Pancreas (tissue), 10 donors: ENCODE measurements around the gene EIF4G3. TPM values are rescaled to one million over a fixed set of nuclear protein-coding genes. Genes with fewer than 3 reads are reported as not detected.

Source experiments
- ATAC-seq, 4 donors: fragments of 200-7000 bp; cut with Tn5 transposase; one replicate each; pipeline versions ENCODE4 v1.8.0 to v1.9.1; 2020; ENCODE audit warnings: mild to moderate bottlenecking in 4 of 4, moderate library complexity in 4 of 4
- DNase-seq, 6 donors: peaks; one replicate each; pipeline ENCODE4 v3.0.0-alpha.2; 2020
- FAIRE-seq: peaks from 2 replicates; lab custom pipeline; 2012; peaks lifted over from hg19 to GRCh38; lab: Jason Lieb, UNC
- H3K27ac ChIP-seq, 4 donors: fragments of 200-600 bp; sonication (generic); 1 replicate in 3 of 4; 2 replicates in 1 of 4; pipeline versions ENCODE4 v1.5.0 to v1.8.0; 2020
- H3K27me3 ChIP-seq, 4 donors: fragments of 200-600 bp; one replicate each; pipeline ENCODE4 v1.8.0; 2021
- H3K36me3 ChIP-seq, 3 donors: fragments of 200-600 bp; sonication (generic) in 1 of 3; one replicate each; pipeline versions ENCODE4 v1.5.0 to v1.8.0; 2020 to 2021
- H3K4me1 ChIP-seq, 3 donors: fragments of 200-600 bp; one replicate each; pipeline ENCODE4 v1.8.0; 2021
- H3K4me3 ChIP-seq, 4 donors: fragments of 200-600 bp; sonication (generic) in 2 of 4; one replicate each; pipeline versions ENCODE4 v1.5.0 to v1.8.0; 2020 to 2021
- H3K9me3 ChIP-seq, 4 donors: fragments of 200-600 bp; one replicate each; pipeline ENCODE4 v1.8.0; 2021
- CTCF ChIP-seq, 4 donors: fragments of 200-600 bp; sonication (generic) in 3 of 4; IDR thresholded peaks; one replicate each; pipeline versions ENCODE4 v1.5.0 to v1.8.0; 2021; ENCODE audit warnings: antibody characterized with exemption in 4 of 4
- WGBS, 2 donors: extraction: QIAGEN DNeasy Blood & Tissue Kit; methylation state at CpG; one replicate each; pipeline ENCODE4 v1.1.7; 2013; 5-methylcytosine and 5-hydroxymethylcytosine counted together
- intact Hi-C, 3 donors: fragments of 100-400 bp; cut with DNase I; formaldehyde crosslinking; loops; one replicate each; pipeline versions ENCODE4 v1.11.1 to v1.14.2; 2022
- polyA plus RNA-seq, 2 donors: library from polyadenylated mRNA; stranded (reverse); fragments of 200-250 nt; gene quantifications; one replicate each; pipeline ENCODE4 v1.2.3, GENCODE V29; 2013
- total RNA-seq, 6 donors: library from RNA; stranded (reverse); fragmentation: NEBNext Ultra II Directional in 4 of 6; extraction: Animal tissue kit (Norgen Biotek cat#: 25700) in 4 of 6; gene quantifications; one replicate each; pipeline versions ENCODE4 v1.2.1 to v1.2.4, GENCODE V29; 2021 to 2023
- donor health status: healthy with polysubstance abuse.
- donor health status: DM: no; HTN: no; CAD: no; lungs with moderate emphysema.
- donor health status: DM: no; HTN: no; CAD: no.
- donor health status: control.
- donor health status: control.
- donor health status: Bipolar disorder and iron deficiency.
- donor health status: DM: yes; HTN: yes; CAD: no.
- donor health status: DM: no; HTN: no; CAD: no.
- donor health status: DM: no; HTN: no; CAD: no.
- donor health status: DM: yes; HTN: yes; CAD: no.

The EIF4G3 gene
- total and polyA plus RNA-seq, 8 donors, result 9.6 to 22.7 (median 13.8) TPM

GRCh38 chr1:20899154-20899972 lies 277.3 kb downstream of the EIF4G3 start:
- Histone ChIP-seq H3K4me3 (no peak overlapping the region), H3K4me1 (peaks cover 0 to 7% (median 5%) of the 10 kb centered on the region in 3 donors), H3K9me3 (no peaks in the 10 kb centered on the region), H3K36me3 (peaks cover 0 to 3% (median 0%) of the 10 kb centered on the region in 3 donors), H3K27ac (no peak overlapping the region), H3K27me3 (no peaks in the 10 kb centered on the region)
- DNase-seq (no peak), FAIRE-seq (no peak), ATAC-seq (no peak)
- WGBS, 2 donors, result 86 to 94% methylated on average over 5 of the region's 5 CpGs
- intact Hi-C loops, result no loop called here
- TF ChIP-seq CTCF (IDR thresholded peaks at IDR 0.05), result no peak

GRCh38 chr1:20896826-20897225 lies 279.9 kb downstream of the EIF4G3 start:
- Histone ChIP-seq H3K36me3 (peaks cover 0 to 15% (median 9%) of the 10 kb centered on the region in 3 donors), H3K27ac (no peak overlapping the region), H3K4me1 (peaks cover 0 to 7% (median 5%) of the 10 kb centered on the region in 3 donors), H3K27me3 (no peaks in the 10 kb centered on the region), H3K4me3 (no peak overlapping the region), H3K9me3 (no peaks in the 10 kb centered on the region)
- DNase-seq (no peak), ATAC-seq (peak; percentile 78 to 92 (median 80)), FAIRE-seq (no peak)
- intact Hi-C loops, result no loop called here
- WGBS, 2 donors, result 5 to 19% methylated on average over 1 of the region's 1 CpG
- TF ChIP-seq CTCF (IDR thresholded peaks at IDR 0.05), result no peak

- WGBS, 2 donors, result 86 to 95% methylated on average over 1 of the region's 1 CpG
- DNase-seq, result no peak
These were observed 282.8 kb downstream of the EIF4G3 start for GRCh38 chr1:20893931-20894330.

GRCh38 chr1:20891091-20891490 lies 285.6 kb downstream of the EIF4G3 start:
- no peaks in the 10 kb centered on the region for H3K9me3 ChIP-seq
- 97 to 100% methylated on average over 1 of the region's 1 CpG for WGBS, 2 donors
- H3K27me3 ChIP-seq, result no peaks in the 10 kb centered on the region
- FAIRE-seq (no peak), ATAC-seq (no peak), DNase-seq (no peak)
- peaks cover 0 to 18% (median 9%) of the 10 kb centered on the region in 3 donors for H3K36me3 ChIP-seq
- peaks cover 0 to 16% (median 8%) of the 10 kb centered on the region in 3 donors for H3K4me1 ChIP-seq
- intact Hi-C loops, result no loop called here
- H3K4me3 ChIP-seq, result no peak overlapping the region
- H3K27ac ChIP-seq, result no peak overlapping the region
- no peak for TF ChIP-seq CTCF (IDR thresholded peaks at IDR 0.05)

More at GRCh38 chr1:20893931-20894330, 282.8 kb downstream of the EIF4G3 start:
- no peaks in the 10 kb centered on the region for H3K9me3 ChIP-seq
- no peak overlapping the region for H3K4me3 ChIP-seq
- intact Hi-C loops, result no loop called here
- ATAC-seq (no peak), FAIRE-seq (no peak)
- no peak for TF ChIP-seq CTCF (IDR thresholded peaks at IDR 0.05)
- H3K27me3 ChIP-seq, result no peaks in the 10 kb centered on the region
- H3K36me3 ChIP-seq, result peaks cover 0 to 18% (median 9%) of the 10 kb centered on the region in 3 donors
- H3K4me1 ChIP-seq, result peaks cover 0 to 7% (median 5%) of the 10 kb centered on the region in 3 donors
- H3K27ac ChIP-seq, result no peak overlapping the region

- no peak for DNase-seq
- Histone ChIP-seq H3K9me3 (no peaks in the 10 kb centered on the region), H3K36me3 (peaks cover 0 to 7% (median 3%) of the 10 kb centered on the region in 3 donors), H3K27ac (no peak overlapping the region), H3K4me3 (no peak overlapping the region), H3K27me3 (no peaks in the 10 kb centered on the region), H3K4me1 (peaks cover 0 to 16% (median 8%) of the 10 kb centered on the region in 3 donors)
- no peak for FAIRE-seq
- TF ChIP-seq CTCF (IDR thresholded peaks at IDR 0.05), result no peak
- intact Hi-C loops, result no loop called here
- no peak for ATAC-seq
- WGBS, 2 donors, result 50 to 56% methylated on average over 2 of the region's 2 CpGs
These were observed 289.5 kb downstream of the EIF4G3 start for GRCh38 chr1:20887246-20887645.
